Rectal smooth muscle tissue (tissue), 1 donor: ENCODE measurements around the gene NT5C3B.
"Not testable (repeated sequence)": the region's sequence is repeated elsewhere in the genome, so short reads cannot be mapped to it uniquely, and the experiment has no call there.

Experiments
- H3K27ac ChIP-seq: one replicate; pipeline ENCODE4 v1.7.0; 2013; ENCODE audit warnings: low read depth, low read length, inconsistent platforms
- H3K27me3 ChIP-seq: one replicate; pipeline ENCODE4 v1.7.0; 2013; ENCODE audit warnings: low read length; ENCODE audit not compliant: control insufficient read depth, insufficient read depth
- H3K36me3 ChIP-seq: one replicate; pipeline ENCODE4 v1.7.0; 2013; ENCODE audit warnings: low read length; ENCODE audit not compliant: control insufficient read depth, insufficient read depth
- H3K4me1 ChIP-seq: one replicate; pipeline ENCODE4 v1.7.0; 2013; ENCODE audit warnings: low read length; ENCODE audit not compliant: control insufficient read depth, insufficient read depth
- H3K4me3 ChIP-seq: one replicate; pipeline ENCODE4 v1.7.0; 2013; ENCODE audit warnings: low read length
- H3K9ac ChIP-seq: one replicate; pipeline ENCODE4 v1.7.0; 2013; ENCODE audit warnings: low read length

Gene NT5C3B

GRCh38 chr17:41836550-41837196 is 641 bp upstream of the NT5C3B start:
- Histone ChIP-seq H3K4me1 (peaks cover 4% of the 10 kb centered on the region), H3K36me3 (peaks cover 2% of the 10 kb centered on the region), H3K27ac (peak overlapping the region; percentile 53), H3K9ac (peak overlapping the region; percentile 46), H3K27me3 (no peaks in the 10 kb centered on the region), H3K4me3 (peak overlapping the region; percentile 88)

GRCh38 chr17:41835214-41835799 is 725 bp downstream of the NT5C3B start:
- H3K27me3 ChIP-seq = no peaks in the 10 kb centered on the region
- peak overlapping the region; percentile 43 for H3K9ac ChIP-seq
- H3K4me1 ChIP-seq = peaks cover 4% of the 10 kb centered on the region
- peak overlapping the region; percentile 88 for H3K4me3 ChIP-seq
- peak overlapping the region; percentile 76 for H3K27ac ChIP-seq
- peaks cover 2% of the 10 kb centered on the region for H3K36me3 ChIP-seq

DNA sequence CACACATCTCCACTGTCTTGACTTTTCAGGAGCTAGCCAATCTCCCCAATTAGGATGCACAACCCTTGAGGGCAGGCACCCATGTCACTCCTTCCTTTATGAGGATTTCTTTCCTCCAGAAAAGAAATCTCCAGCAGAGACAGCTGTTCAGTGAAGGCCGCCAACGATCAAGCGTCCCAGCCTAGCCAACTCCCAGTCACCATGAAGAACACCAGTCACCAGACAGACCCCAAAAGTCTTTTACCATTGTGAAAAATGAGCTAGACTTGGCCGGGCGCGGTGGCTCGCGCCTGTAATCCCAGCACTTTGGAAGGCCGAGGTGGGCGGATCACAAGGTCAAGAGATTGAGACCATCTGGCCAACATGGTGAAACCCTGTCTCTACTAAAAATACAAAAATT is 6.1 kb downstream of the NT5C3B start:
- not testable (repeated sequence) for H3K4me3 ChIP-seq, H3K9ac ChIP-seq, H3K27me3 ChIP-seq, H3K4me1 ChIP-seq, H3K27ac ChIP-seq, H3K36me3 ChIP-seq

- Histone ChIP-seq H3K9ac (no peak overlapping the region), H3K4me3 (no peak overlapping the region), H3K27ac (no peak overlapping the region), H3K27me3 (no peaks in the 10 kb centered on the region), H3K4me1 (no peaks in the 10 kb centered on the region), H3K36me3 (no peaks in the 10 kb centered on the region)
Measured at GRCh38 chr17:41825175-41825845, 10.7 kb downstream of the NT5C3B start.

- Histone ChIP-seq H3K27ac (no peak overlapping the region), H3K4me3 (no peak overlapping the region), H3K4me1 (no peaks in the 10 kb centered on the region), H3K9ac (no peak overlapping the region), H3K27me3 (no peaks in the 10 kb centered on the region), H3K36me3 (no peaks in the 10 kb centered on the region)
Measured at GRCh38 chr17:41824086-41824485, 11.9 kb downstream of the NT5C3B start.

GRCh38 chr17:41823580-41823979 is 12.5 kb downstream of the NT5C3B start:
- no peak overlapping the region for H3K27ac ChIP-seq
- H3K4me3 ChIP-seq = no peak overlapping the region
- H3K4me1 ChIP-seq = no peaks in the 10 kb centered on the region
- H3K27me3 ChIP-seq = no peaks in the 10 kb centered on the region
- H3K9ac ChIP-seq = no peak overlapping the region
- H3K36me3 ChIP-seq = no peaks in the 10 kb centered on the region

DNA sequence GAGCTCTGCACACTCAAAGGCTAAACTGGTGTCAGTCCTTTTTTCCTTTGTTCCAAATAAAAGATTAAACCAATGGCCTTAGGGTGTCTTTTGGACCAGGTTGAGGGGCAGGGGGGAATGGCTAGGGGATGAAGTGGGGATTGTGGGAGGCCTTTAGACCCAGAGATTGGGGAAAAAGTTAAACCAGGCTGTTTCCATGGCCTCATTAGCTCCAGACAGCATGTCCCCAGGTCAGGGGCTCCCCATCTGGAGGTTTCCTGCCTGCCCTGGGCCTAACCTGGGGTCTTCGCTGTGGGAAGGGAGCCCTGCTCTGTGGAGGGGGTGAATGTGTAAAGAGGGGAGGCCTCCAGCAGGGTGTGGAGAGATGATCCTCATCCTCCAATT is 12.9 kb downstream of the NT5C3B start:
- Histone ChIP-seq H3K9ac (no peak overlapping the region), H3K4me1 (no peaks in the 10 kb centered on the region), H3K27me3 (no peaks in the 10 kb centered on the region), H3K27ac (no peak overlapping the region), H3K4me3 (no peak overlapping the region), H3K36me3 (no peaks in the 10 kb centered on the region)

- no peak overlapping the region for H3K4me3 ChIP-seq
- H3K36me3 ChIP-seq = no peaks in the 10 kb centered on the region
- H3K27ac ChIP-seq = no peak overlapping the region
- no peaks in the 10 kb centered on the region for H3K27me3 ChIP-seq
- no peaks in the 10 kb centered on the region for H3K4me1 ChIP-seq
- H3K9ac ChIP-seq = no peak overlapping the region
Measured at GRCh38 chr17:41822216-41823140, 13.6 kb downstream of the NT5C3B start.

DNA sequence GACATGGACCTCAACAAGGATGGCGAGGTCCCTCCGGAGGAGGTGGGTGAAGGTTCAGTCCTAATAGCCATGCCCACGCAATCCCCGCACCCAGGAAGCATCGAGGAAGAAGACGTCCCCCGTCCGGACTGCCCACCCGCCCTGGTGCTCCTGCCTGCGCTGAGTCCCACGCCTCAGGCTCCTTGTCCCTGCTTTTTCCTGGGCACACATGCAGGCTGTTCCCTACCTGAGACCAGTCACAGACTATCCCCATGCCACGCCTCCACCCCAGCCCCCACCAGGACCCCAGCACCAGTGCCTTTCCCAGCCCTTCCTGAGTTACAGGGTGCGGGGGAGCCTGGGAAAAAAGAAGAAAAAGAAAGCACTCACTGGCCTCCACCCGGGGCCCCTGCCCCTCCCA is 14.3 kb downstream of the NT5C3B start:
- H3K4me3 ChIP-seq = no peak overlapping the region
- H3K27me3 ChIP-seq = no peaks in the 10 kb centered on the region
- no peaks in the 10 kb centered on the region for H3K36me3 ChIP-seq
- no peaks in the 10 kb centered on the region for H3K4me1 ChIP-seq
- no peak overlapping the region for H3K27ac ChIP-seq
- H3K9ac ChIP-seq = no peak overlapping the region

GRCh38 chr17:41818024-41818423 is 18.0 kb downstream of the NT5C3B start:
- Histone ChIP-seq H3K9ac (no peak overlapping the region), H3K27ac (no peak overlapping the region), H3K4me1 (no peaks in the 10 kb centered on the region), H3K4me3 (no peak overlapping the region), H3K27me3 (no peaks in the 10 kb centered on the region), H3K36me3 (no peaks in the 10 kb centered on the region)

DNA sequence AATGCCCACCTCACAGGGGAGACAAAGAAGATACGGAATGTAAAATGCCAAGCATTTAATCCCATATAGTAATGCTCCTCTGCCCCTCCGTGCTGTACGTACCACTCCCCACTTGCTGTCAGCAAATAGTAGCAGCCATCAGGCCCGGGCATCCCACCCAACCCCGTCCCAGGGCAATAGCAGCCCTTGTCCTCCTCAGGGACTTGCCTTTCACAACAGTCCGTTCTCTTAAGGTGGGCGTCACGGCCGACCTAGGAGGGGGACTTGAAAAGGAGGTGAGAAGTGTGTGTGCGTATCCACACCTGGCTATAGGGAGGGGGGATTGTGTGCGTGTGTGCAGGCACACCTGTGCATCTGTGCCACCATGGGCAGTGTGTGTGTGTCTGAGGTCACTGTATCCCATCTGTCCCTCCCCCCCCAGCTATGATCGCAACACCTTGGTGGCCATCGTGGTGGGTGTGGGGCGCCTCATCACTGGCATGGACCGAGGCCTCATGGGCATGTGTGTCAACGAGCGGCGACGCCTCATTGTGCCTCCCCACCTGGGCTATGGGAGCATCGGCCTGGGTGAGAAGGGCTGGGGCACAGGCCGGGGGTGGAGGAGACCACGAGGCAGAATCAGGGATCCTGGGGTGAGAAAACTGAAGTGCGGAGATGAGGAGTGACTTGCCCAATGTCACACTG is 19.3 kb downstream of the NT5C3B start:
- Histone ChIP-seq H3K9ac (no peak overlapping the region), H3K27me3 (no peaks in the 10 kb centered on the region), H3K27ac (no peak overlapping the region), H3K4me1 (peaks cover 3% of the 10 kb centered on the region), H3K4me3 (no peak overlapping the region), H3K36me3 (no peaks in the 10 kb centered on the region)

- Histone ChIP-seq H3K9ac (no peak overlapping the region), H3K27ac (no peak overlapping the region), H3K4me3 (no peak overlapping the region), H3K36me3 (no peaks in the 10 kb centered on the region), H3K4me1 (peaks cover 9% of the 10 kb centered on the region), H3K27me3 (no peaks in the 10 kb centered on the region)
Measured at GRCh38 chr17:41814195-41814594, 21.8 kb downstream of the NT5C3B start.
